Measurements from ENCODE around the gene CAPN12.

GRCh38 chr19:38722947-38723605, 21.2 kb downstream of the CAPN12 start:
- TF ChIP-seq POLR2AphosphoS5 (IDR thresholded peaks at IDR 0.05; ENCODE audit: low read depth, low read length) (no peak), TAF1 (IDR thresholded peaks at IDR 0.05; ENCODE audit: borderline replicate concordance, insufficient read depth, low read length) (no peak), REST (IDR thresholded peaks at IDR 0.05; ENCODE audit: insufficient read depth in 1 of 2, low read depth in 2 of 2, low read length in 2 of 2) (no peak), SIN3A (IDR thresholded peaks at IDR 0.05; ENCODE audit: borderline replicate concordance, insufficient read depth, low read length) (no peak)

All from PFSK-1 (cell line).